ENCODE results near the gene THBS1. TPM values are rescaled to one million over a fixed set of nuclear protein-coding genes. Genes with fewer than 3 reads are reported as not detected.
A peak's percentile ranks its signal among the peaks of the same experiment; 100 is the strongest.

THBS1 gene
- 332 and 499 TPM in 2 replicates for total RNA-seq (2014; rRNA removed; shearing (Covaris generic))

- Histone ChIP-seq H3K4me1 (replicated peaks) (peaks cover 56% of the 10 kb centered on the region), H3K27me3 (replicated peaks) (no peaks in the 10 kb centered on the region), H3K36me3 (peaks cover 47% of the 10 kb centered on the region)
Measured at GRCh38 chr15:39580485-39581241, at the start of gene THBS1. Gene THBS1 (plus strand): TSS chr15:39581079. CDS start chr15:39581858, 779 bp downstream.

GRCh38 chr15:39534996-39535395, 45.9 kb upstream of the THBS1 start:
- peaks cover 7% of the 10 kb centered on the region for H3K4me1 ChIP-seq (replicated peaks)
- H3K4me3 ChIP-seq: no peak overlapping the region
- no peak for DNase-seq (ENCODE audit: low read depth in 1 of 2, low spot score in 2 of 2)
- H3K27ac ChIP-seq: no peak overlapping the region
- no peaks in the 10 kb centered on the region for H3K36me3 ChIP-seq
- H3K27me3 ChIP-seq (replicated peaks): no peaks in the 10 kb centered on the region
- H3K9me3 ChIP-seq (replicated peaks): no peaks in the 10 kb centered on the region

More at GRCh38 chr15:39580485-39581241, at the start of gene THBS1:
- peak within 1 kb of the TSS; percentile 90 for H3K27ac ChIP-seq
- H3K9me3 ChIP-seq (replicated peaks): no peaks in the 10 kb centered on the region
- DNase-seq (ENCODE audit: low read depth in 1 of 2, low spot score in 2 of 2): peak; percentile 98
- peak within 1 kb of the TSS; percentile 65 for H3K4me3 ChIP-seq

GRCh38 chr15:39535466-39535865, 45.4 kb upstream of the THBS1 start:
- no peaks in the 10 kb centered on the region for H3K36me3 ChIP-seq
- no peak overlapping the region for H3K27ac ChIP-seq
- H3K4me1 ChIP-seq (replicated peaks): peaks cover 7% of the 10 kb centered on the region
- H3K9me3 ChIP-seq (replicated peaks): no peaks in the 10 kb centered on the region
- DNase-seq (ENCODE audit: low read depth in 1 of 2, low spot score in 2 of 2): no peak
- H3K27me3 ChIP-seq (replicated peaks): no peaks in the 10 kb centered on the region
- no peak overlapping the region for H3K4me3 ChIP-seq

- Histone ChIP-seq H3K36me3 (no peaks in the 10 kb centered on the region), H3K9me3 (replicated peaks) (no peaks in the 10 kb centered on the region), H3K27ac (no peak overlapping the region), H3K4me1 (replicated peaks) (peaks cover 7% of the 10 kb centered on the region), H3K27me3 (replicated peaks) (no peaks in the 10 kb centered on the region), H3K4me3 (no peak overlapping the region)
- DNase-seq (ENCODE audit: low read depth in 1 of 2, low spot score in 2 of 2): no peak
Measured at GRCh38 chr15:39538936-39539335, 41.9 kb upstream of the THBS1 start.

GRCh38 chr15:39539466-39539865, 41.4 kb upstream of the THBS1 start:
- H3K4me3 ChIP-seq: no peak overlapping the region
- no peaks in the 10 kb centered on the region for H3K9me3 ChIP-seq (replicated peaks)
- peak in 1 of 2 experiments; percentile 11 for DNase-seq (ENCODE audit: low read depth in 1 of 2, low spot score in 2 of 2)
- H3K27ac ChIP-seq: no peak overlapping the region
- no peaks in the 10 kb centered on the region for H3K36me3 ChIP-seq
- H3K4me1 ChIP-seq (replicated peaks): peaks cover 7% of the 10 kb centered on the region
- no peaks in the 10 kb centered on the region for H3K27me3 ChIP-seq (replicated peaks)

- Histone ChIP-seq H3K9me3 (replicated peaks) (0 out of 2 replicates have a peak, but pooled peaks cover 1% of the 10 kb centered on the region), H3K27me3 (replicated peaks) (no peaks in the 10 kb centered on the region), H3K4me1 (replicated peaks) (peaks cover 7% of the 10 kb centered on the region), H3K27ac (no peak overlapping the region), H3K4me3 (no peak overlapping the region), H3K36me3 (no peaks in the 10 kb centered on the region)
- no peak for DNase-seq (ENCODE audit: low read depth in 1 of 2, low spot score in 2 of 2)
Measured at GRCh38 chr15:39539973-39540558, 40.8 kb upstream of the THBS1 start.

- Histone ChIP-seq H3K27me3 (replicated peaks) (no peaks in the 10 kb centered on the region), H3K27ac (no peak overlapping the region), H3K9me3 (replicated peaks) (0 out of 2 replicates have a peak, but pooled peaks cover 3% of the 10 kb centered on the region), H3K36me3 (no peaks in the 10 kb centered on the region), H3K4me1 (replicated peaks) (peaks cover 7% of the 10 kb centered on the region), H3K4me3 (no peak overlapping the region)
- no peak for DNase-seq (ENCODE audit: low read depth in 1 of 2, low spot score in 2 of 2)
Measured at GRCh38 chr15:39542385-39543065, 38.4 kb upstream of the THBS1 start.

GRCh38 chr15:39543651-39544050, 37.2 kb upstream of the THBS1 start:
- 0 out of 2 replicates have a peak, but pooled peaks cover 3% of the 10 kb centered on the region for H3K9me3 ChIP-seq (replicated peaks)
- no peak for DNase-seq (ENCODE audit: low read depth in 1 of 2, low spot score in 2 of 2)
- no peak overlapping the region for H3K4me3 ChIP-seq
- H3K4me1 ChIP-seq (replicated peaks): peaks cover 7% of the 10 kb centered on the region
- H3K27me3 ChIP-seq (replicated peaks): no peaks in the 10 kb centered on the region
- H3K27ac ChIP-seq: no peak overlapping the region
- no peaks in the 10 kb centered on the region for H3K36me3 ChIP-seq

- Histone ChIP-seq H3K36me3 (no peaks in the 10 kb centered on the region), H3K9me3 (replicated peaks) (0 out of 2 replicates have a peak, but pooled peaks cover 3% of the 10 kb centered on the region), H3K27me3 (replicated peaks) (no peaks in the 10 kb centered on the region), H3K4me1 (replicated peaks) (no peaks in the 10 kb centered on the region), H3K27ac (no peak overlapping the region), H3K4me3 (no peak overlapping the region)
- no peak for DNase-seq (ENCODE audit: low read depth in 1 of 2, low spot score in 2 of 2)
Measured at GRCh38 chr15:39546842-39547241, 34.0 kb upstream of the THBS1 start.

- Histone ChIP-seq H3K9me3 (replicated peaks) (0 out of 2 replicates have a peak, but pooled peaks cover 3% of the 10 kb centered on the region), H3K27me3 (replicated peaks) (no peaks in the 10 kb centered on the region), H3K4me1 (replicated peaks) (no peaks in the 10 kb centered on the region), H3K36me3 (no peaks in the 10 kb centered on the region), H3K4me3 (no peak overlapping the region), H3K27ac (no peak overlapping the region)
- DNase-seq (ENCODE audit: low read depth in 1 of 2, low spot score in 2 of 2): no peak
Measured at GRCh38 chr15:39548561-39548960, 32.3 kb upstream of the THBS1 start.

- Histone ChIP-seq H3K4me1 (replicated peaks) (no peaks in the 10 kb centered on the region), H3K36me3 (no peaks in the 10 kb centered on the region), H3K4me3 (no peak overlapping the region), H3K27ac (no peak overlapping the region), H3K9me3 (replicated peaks) (0 out of 2 replicates have a peak, but pooled peaks cover 3% of the 10 kb centered on the region), H3K27me3 (replicated peaks) (no peaks in the 10 kb centered on the region)
- no peak for DNase-seq (ENCODE audit: low read depth in 1 of 2, low spot score in 2 of 2)
Measured at GRCh38 chr15:39549912-39550311, 31.0 kb upstream of the THBS1 start.

- H3K9me3 ChIP-seq (replicated peaks): no peaks in the 10 kb centered on the region
- H3K4me3 ChIP-seq: no peak overlapping the region
- no peaks in the 10 kb centered on the region for H3K27me3 ChIP-seq (replicated peaks)
- DNase-seq (ENCODE audit: low read depth in 1 of 2, low spot score in 2 of 2): no peak
- no peaks in the 10 kb centered on the region for H3K36me3 ChIP-seq
- H3K27ac ChIP-seq: no peak overlapping the region
- no peaks in the 10 kb centered on the region for H3K4me1 ChIP-seq (replicated peaks)
Measured at GRCh38 chr15:39551476-39551875, 29.4 kb upstream of the THBS1 start.

GRCh38 chr15:39552556-39552955, 28.3 kb upstream of the THBS1 start:
- no peaks in the 10 kb centered on the region for H3K36me3 ChIP-seq
- no peak overlapping the region for H3K27ac ChIP-seq
- no peak for DNase-seq (ENCODE audit: low read depth in 1 of 2, low spot score in 2 of 2)
- no peak overlapping the region for H3K4me3 ChIP-seq
- H3K9me3 ChIP-seq (replicated peaks): no peaks in the 10 kb centered on the region
- H3K27me3 ChIP-seq (replicated peaks): no peaks in the 10 kb centered on the region
- H3K4me1 ChIP-seq (replicated peaks): no peaks in the 10 kb centered on the region

Data from SJSA1 (cell line).